ENCODE results near the gene CNFN. TPM values are rescaled to one million over a fixed set of nuclear protein-coding genes. Genes with fewer than 3 reads are reported as not detected.

Gene CNFN
- total and polyA plus RNA-seq, 2 experiments from 2014 or later, result 6.7 to 54.5 TPM

DNA sequence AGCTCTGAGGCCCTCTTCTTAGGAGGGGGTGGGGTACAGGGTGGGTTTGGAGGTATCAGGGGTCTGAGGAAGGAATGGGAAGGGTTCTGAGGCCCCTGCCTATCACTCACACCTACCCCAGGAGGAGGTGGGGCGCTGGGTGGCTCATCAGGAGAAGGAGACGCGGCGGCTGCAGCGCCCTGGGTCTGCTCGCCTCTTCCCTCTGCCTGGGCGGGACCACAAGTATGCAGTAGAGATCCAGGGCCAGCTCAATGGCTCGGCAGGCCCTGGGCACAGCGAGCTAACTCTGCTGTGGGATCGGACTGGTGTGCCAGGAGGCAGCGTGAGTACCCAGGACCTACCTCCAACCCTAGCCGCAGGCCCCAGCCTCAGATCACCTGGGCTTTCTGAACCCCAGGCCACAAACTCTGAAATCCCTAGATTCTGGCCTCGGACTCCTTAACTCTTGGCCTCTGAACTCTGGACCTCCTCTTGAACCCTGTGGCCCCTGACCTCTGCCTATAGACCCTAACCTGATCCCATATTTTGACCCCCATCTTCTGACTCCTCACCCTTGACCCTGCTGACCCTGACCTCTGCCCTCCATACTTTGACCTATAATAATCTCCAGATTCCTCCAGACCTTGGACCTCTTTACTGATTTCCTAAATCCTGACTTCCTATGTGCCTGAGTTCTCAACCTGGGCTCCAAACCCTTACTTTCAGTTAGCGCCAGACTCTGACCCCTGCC is 40.6 kb downstream of the CNFN start (continued):
- TF ChIP-seq ZNF462 (CRISPR knock-in tag; IDR thresholded peaks at IDR 0.05) (no peak), NANOG (IDR thresholded peaks at IDR 0.05; ENCODE audit: borderline replicate concordance) (no peak), EZH2phosphoT487 (IDR thresholded peaks at IDR 0.05; ENCODE audit: unreplicated experiment) (no peak), CTCF (conservative IDR thresholded peaks at IDR 0.05; ENCODE audit: low read depth in 2 of 2) (no peak), CREB1 (CRISPR knock-in tag; IDR thresholded peaks at IDR 0.05; ENCODE audit: low read depth) (no peak)

DNA sequence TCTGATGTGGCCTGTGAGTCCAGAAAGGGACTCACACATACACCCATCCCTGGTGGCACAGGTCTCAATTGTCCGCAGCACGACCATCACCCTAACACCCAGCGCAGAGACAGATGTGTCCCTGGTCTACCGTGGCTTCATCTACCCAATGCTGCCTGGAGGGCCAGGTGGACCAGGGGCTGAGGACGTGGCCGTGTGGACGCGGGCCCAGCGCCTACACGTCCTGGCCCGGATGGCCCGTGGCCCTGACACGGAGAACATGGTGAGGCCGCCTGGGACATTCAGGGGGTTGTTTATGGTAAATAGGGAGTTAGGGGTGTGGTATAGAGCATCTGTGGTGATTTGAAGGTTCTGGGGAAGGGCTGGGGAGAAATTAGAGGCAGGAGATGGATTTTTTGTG is 41.9 kb downstream of the CNFN start:
- ATAC-seq (no peak), DNase-seq (ENCODE audit: low spot score) (no peak)
- Mint-ChIP-seq H3K9me3 (no peaks in the 10 kb centered on the region), H3K27ac (no peak overlapping the region), H3K4me3 (no peak overlapping the region), H3K36me3 (ENCODE audit: low read depth) (peaks cover 17% of the 10 kb centered on the region; the same call in 1 of the 3 replicates), H3K27me3 (ENCODE audit: insufficient read depth, low read depth, poor library complexity) (peaks cover 6% of the 10 kb centered on the region), H3K4me1 (peaks cover 3% of the 10 kb centered on the region; the same call in 1 of the 3 replicates)
- Histone ChIP-seq H2AFZ (no peak overlapping the region), H3K27ac (ENCODE audit: low read depth) (no peak overlapping the region), H4K20me1 (replicated peaks; ENCODE audit: insufficient read depth) (peaks cover 7% of the 10 kb centered on the region; the same call in 1 of the 2 replicates), H3K4me1 (ENCODE audit: insufficient read depth) (no peaks in the 10 kb centered on the region), H3K27me3 (ENCODE audit: insufficient read depth) (no peaks in the 10 kb centered on the region), H3F3A (replicated peaks; ENCODE audit: low read depth) (no peaks in the 10 kb centered on the region), H3K4me3 (no peak overlapping the region), H3K9me2 (ENCODE audit: insufficient read depth) (no peaks in the 10 kb centered on the region), H3K4me2 (no peak overlapping the region), H3K36me3 (ENCODE audit: insufficient read depth) (no peaks in the 10 kb centered on the region; the same call in 1 of the 2 replicates), H3K79me2 (replicated peaks; ENCODE audit: insufficient read depth) (no peaks in the 10 kb centered on the region)
- TF ChIP-seq EZH2phosphoT487 (IDR thresholded peaks at IDR 0.05; ENCODE audit: unreplicated experiment) (no peak), STAT1 (IDR thresholded peaks at IDR 0.05; ENCODE audit: unreplicated experiment) (no peak), CREB1 (CRISPR knock-in tag; IDR thresholded peaks at IDR 0.05; ENCODE audit: low read depth) (no peak), POLR2AphosphoS5 (IDR thresholded peaks at IDR 0.05; ENCODE audit: low read depth) (no peak), EZH2 (IDR thresholded peaks at IDR 0.05; ENCODE audit: low read depth, unreplicated experiment) (no peak)
